Thymus (tissue), 11 donors: ENCODE measurements around the gene TRIM2. TPM values are rescaled to one million over a fixed set of nuclear protein-coding genes. Genes with fewer than 3 reads are reported as not detected.

Experiments
- DNase-seq, 9 donors: peaks; one replicate each; pipeline ENCODE4 v3.0.0-alpha.2; 2013; ENCODE audit warnings: low spot score in 9 of 9, low read depth in 6 of 9, missing footprints in 1 of 9
- H3K27ac ChIP-seq, 2 donors: one replicate each; pipeline ENCODE4 v1.5.1; 2013; ENCODE audit warnings: control low read depth in 1 of 2, low read depth in 1 of 2, low read length in 1 of 2, mild to moderate bottlenecking in 1 of 2, moderate library complexity in 1 of 2
- H3K27me3 ChIP-seq, 2 donors: one replicate each; pipeline ENCODE4 v1.5.1; 2013; ENCODE audit warnings: low read length in 1 of 2; ENCODE audit not compliant: control insufficient read depth in 2 of 2, insufficient read depth in 1 of 2
- H3K36me3 ChIP-seq, 2 donors: one replicate each; pipeline ENCODE4 v1.5.1; 2013; ENCODE audit warnings: low read length in 1 of 2, mild to moderate bottlenecking in 1 of 2, moderate library complexity in 1 of 2; ENCODE audit not compliant: control insufficient read depth in 2 of 2, insufficient read depth in 2 of 2
- H3K4me1 ChIP-seq, 2 donors: one replicate each; pipeline ENCODE4 v1.5.1; 2013; ENCODE audit warnings: low read length in 2 of 2; ENCODE audit not compliant: control insufficient read depth in 2 of 2, insufficient read depth in 2 of 2
- H3K4me3 ChIP-seq, 2 donors: one replicate each; pipeline ENCODE4 v1.5.1; 2013; ENCODE audit warnings: low read length in 2 of 2, control low read depth in 1 of 2, mild to moderate bottlenecking in 1 of 2
- H3K9me3 ChIP-seq, 2 donors: one replicate each; pipeline ENCODE4 v1.5.1; 2013; ENCODE audit warnings: low read length in 1 of 2, mild to moderate bottlenecking in 1 of 2; ENCODE audit not compliant: control insufficient read depth in 2 of 2, insufficient read depth in 1 of 2
- WGBS: extraction: QIAGEN DNeasy Blood & Tissue Kit; methylation state at CpG from one replicate; pipeline ENCODE4 v1.1.7; 2013; 5-methylcytosine and 5-hydroxymethylcytosine counted together
- polyA plus RNA-seq: library from polyadenylated mRNA; stranded (reverse); fragments of 200-250 nt; gene quantifications from one replicate; pipeline ENCODE4 v1.2.3, GENCODE V29; 2013
- total RNA-seq: library from RNA; stranded (reverse); fragments of 120-200 nt; gene quantifications from one replicate; pipeline ENCODE4 v1.2.4, GENCODE V29; 2013
- donor health status: healthy.

TRIM2 gene
- total and polyA plus RNA-seq, 2 donors: 5.0 to 5.3 TPM

DNA sequence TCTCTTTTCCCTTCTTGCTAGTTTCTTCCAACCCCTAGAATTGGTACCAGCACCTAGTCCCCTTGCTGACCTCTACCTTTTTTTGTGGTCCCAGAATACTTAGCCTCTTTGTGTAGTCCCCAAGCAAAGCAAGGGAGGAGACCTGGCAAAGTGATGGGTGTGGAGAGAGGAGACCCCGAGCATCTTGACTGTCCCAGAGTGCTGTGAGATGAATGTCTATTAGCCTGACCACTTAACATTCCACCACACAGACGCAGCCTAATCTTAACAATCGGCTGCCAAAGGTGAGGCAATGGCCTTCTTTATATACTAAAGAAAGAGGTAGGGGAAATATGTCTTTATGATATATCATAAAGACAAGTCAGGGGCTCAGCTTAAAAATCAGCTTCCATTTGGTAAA lies 55.9 kb downstream of the TRIM2 start:
- Histone ChIP-seq H3K4me3 (no peak overlapping the region), H3K9me3 (no peaks in the 10 kb centered on the region), H3K36me3 (no peaks in the 10 kb centered on the region), H3K4me1 (peaks cover 0 to 9% of the 10 kb centered on the region in 2 donors), H3K27ac (no peak overlapping the region), H3K27me3 (peaks cover 0 to 29% of the 10 kb centered on the region in 2 donors)
- 93% methylated on average over 3 of the region's 3 CpGs for WGBS
- no peak for DNase-seq

DNA sequence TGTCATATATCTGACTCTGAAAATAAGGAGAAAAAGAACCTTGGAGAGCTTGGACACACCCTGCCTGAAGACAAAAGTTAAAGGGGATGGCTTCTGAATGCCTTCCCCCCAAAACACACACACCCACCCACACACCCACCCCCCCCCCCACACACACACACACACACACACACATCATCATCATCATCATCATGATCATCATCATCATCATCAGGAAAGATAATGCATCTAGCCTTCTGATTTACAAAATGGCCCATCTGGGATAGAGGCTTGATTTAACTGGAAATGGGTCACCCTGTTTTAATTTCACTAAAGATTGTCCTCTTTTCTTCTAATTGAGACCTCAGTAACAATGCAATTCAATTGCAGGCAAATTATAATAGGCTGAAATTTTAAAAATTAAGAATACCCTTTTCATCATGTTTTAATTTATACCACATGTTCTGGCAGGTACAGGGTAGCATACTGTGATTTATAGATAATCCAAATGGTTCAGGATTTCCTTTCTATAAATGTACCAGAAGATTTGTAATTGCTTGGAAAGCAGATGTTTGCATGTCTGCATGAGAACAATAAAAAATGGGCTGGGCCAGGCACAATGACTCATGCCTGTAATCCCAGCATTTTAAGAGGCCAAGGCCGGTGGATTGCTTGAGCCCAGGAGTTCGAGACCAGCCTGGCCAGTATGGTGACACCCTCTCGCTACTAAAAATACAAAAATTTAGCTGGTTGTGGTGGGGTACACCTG lies 56.5 kb downstream of the TRIM2 start:
- H3K36me3 ChIP-seq: no peaks in the 10 kb centered on the region
- no peaks in the 10 kb centered on the region for H3K9me3 ChIP-seq
- no peak for DNase-seq
- H3K4me3 ChIP-seq: no peak overlapping the region
- H3K27ac ChIP-seq: no peak overlapping the region
- H3K27me3 ChIP-seq: peaks cover 0 to 26% of the 10 kb centered on the region in 2 donors
- WGBS: 95% methylated on average over 3 of the region's 3 CpGs
- peaks cover 0 to 9% of the 10 kb centered on the region in 2 donors for H3K4me1 ChIP-seq

GRCh38 chr4:153261461-153261860 lies 57.2 kb downstream of the TRIM2 start:
- no peak for DNase-seq
- Histone ChIP-seq H3K9me3 (no peaks in the 10 kb centered on the region), H3K4me3 (no peak overlapping the region), H3K4me1 (peaks cover 0 to 9% of the 10 kb centered on the region in 2 donors), H3K27me3 (peaks cover 0 to 26% of the 10 kb centered on the region in 2 donors), H3K36me3 (no peaks in the 10 kb centered on the region), H3K27ac (no peak overlapping the region)
- WGBS: 97% methylated on average over 2 of the region's 2 CpGs

- H3K27me3 ChIP-seq: peaks cover 0 to 23% of the 10 kb centered on the region in 2 donors
- H3K4me1 ChIP-seq: peaks cover 0 to 7% of the 10 kb centered on the region in 2 donors
- no peak for DNase-seq
- no peaks in the 10 kb centered on the region for H3K36me3 ChIP-seq
- no peaks in the 10 kb centered on the region for H3K9me3 ChIP-seq
- no peak overlapping the region for H3K4me3 ChIP-seq
- WGBS: 97% methylated on average over 2 of the region's 2 CpGs
- no peak overlapping the region for H3K27ac ChIP-seq
These were observed 57.7 kb downstream of the TRIM2 start for GRCh38 chr4:153261914-153262313.

DNA sequence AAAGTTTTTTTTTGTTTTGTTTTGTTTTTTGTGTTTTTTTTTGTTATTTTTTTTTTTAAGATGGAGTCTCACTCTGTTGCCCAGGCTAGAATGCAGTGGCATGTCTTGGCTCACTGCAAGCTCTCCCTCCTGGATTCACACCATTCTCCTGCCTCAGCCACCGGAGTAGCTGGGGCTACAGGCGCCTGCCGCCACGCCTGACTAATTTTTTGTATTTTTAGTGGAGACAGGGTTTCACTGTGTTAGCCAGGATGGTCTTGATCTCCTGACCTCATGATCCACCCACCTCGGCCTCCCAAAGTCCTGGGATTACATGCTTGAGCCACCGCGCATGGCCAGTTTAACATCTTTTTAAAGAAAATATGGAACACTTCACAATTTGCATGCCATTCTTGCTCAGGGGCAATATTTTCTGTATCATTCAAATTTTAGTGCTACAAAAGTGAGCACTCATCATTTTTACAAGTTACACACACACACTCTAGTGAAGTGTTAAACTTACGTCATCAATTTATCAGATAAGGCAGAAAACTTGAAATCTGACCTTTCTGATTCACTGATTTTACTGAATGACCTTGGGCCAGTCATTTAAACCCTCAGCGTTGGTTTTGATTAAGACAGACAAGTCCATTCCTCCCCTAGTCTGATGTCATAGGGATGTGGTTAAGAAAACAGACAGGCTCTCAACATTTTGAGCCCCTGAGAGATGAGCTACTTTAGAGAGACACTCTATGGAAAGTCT lies 61.2 kb downstream of the TRIM2 start:
- Histone ChIP-seq H3K4me3 (no peak overlapping the region), H3K4me1 (no peaks in the 10 kb centered on the region), H3K27me3 (no peaks in the 10 kb centered on the region), H3K27ac (no peak overlapping the region), H3K9me3 (no peaks in the 10 kb centered on the region), H3K36me3 (no peaks in the 10 kb centered on the region)
- WGBS: 96% methylated on average over 9 of the region's 9 CpGs
- DNase-seq: no peak

DNA sequence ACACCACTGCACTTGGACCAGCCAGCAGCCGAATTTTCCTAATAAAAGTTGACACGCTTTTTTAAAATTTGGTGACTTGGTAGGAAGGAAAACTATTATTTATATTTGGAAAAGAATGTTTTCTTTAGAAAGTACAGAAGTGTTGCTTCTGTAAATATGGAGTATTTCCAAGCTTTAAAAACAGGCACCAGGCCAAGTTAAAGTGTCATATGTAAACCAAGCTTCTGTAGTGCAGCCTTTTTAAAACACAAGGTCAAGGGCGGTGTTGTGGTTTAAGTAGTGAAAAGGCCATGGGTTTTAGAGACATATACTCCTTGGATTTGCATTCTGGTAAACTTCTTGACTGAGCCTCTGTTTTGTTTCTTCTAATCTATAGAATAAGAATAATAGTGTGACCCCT lies 62.7 kb downstream of the TRIM2 start:
- no peak for DNase-seq
- Histone ChIP-seq H3K4me1 (no peaks in the 10 kb centered on the region), H3K4me3 (no peak overlapping the region), H3K9me3 (no peaks in the 10 kb centered on the region), H3K27ac (no peak overlapping the region), H3K36me3 (no peaks in the 10 kb centered on the region), H3K27me3 (no peaks in the 10 kb centered on the region)
- WGBS: 94% methylated on average over 3 of the region's 3 CpGs

DNA sequence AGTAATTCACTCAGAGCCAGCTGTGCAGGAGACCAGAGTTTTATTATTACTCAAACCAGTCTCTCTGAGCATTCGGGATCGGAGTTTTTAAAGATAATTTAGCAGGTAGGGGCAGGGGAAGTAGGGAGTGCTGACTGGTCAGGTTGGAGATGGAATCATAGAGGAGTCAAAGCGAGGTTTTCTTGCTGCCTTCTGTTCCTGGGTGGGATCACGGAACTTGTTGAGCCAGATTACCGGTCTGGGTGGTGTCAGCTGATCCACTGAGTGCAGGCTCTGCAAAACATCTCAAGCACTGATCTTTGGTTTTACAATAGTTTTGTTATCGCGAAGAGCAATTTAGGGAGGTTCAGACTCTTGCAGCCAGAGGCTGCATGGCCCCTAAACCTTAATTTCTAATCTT lies 63.6 kb downstream of the TRIM2 start:
- DNase-seq: no peak
- Histone ChIP-seq H3K27me3 (no peaks in the 10 kb centered on the region), H3K27ac (no peak overlapping the region), H3K9me3 (no peaks in the 10 kb centered on the region), H3K36me3 (no peaks in the 10 kb centered on the region), H3K4me1 (no peaks in the 10 kb centered on the region), H3K4me3 (no peak overlapping the region)
- 95% methylated on average over 7 of the region's 7 CpGs for WGBS

- 97% methylated on average over 4 of the region's 4 CpGs for WGBS
- Histone ChIP-seq H3K36me3 (no peaks in the 10 kb centered on the region), H3K4me1 (no peaks in the 10 kb centered on the region), H3K27ac (no peak overlapping the region), H3K4me3 (no peak overlapping the region), H3K9me3 (no peaks in the 10 kb centered on the region), H3K27me3 (no peaks in the 10 kb centered on the region)
- DNase-seq: no peak
These were observed 64.1 kb downstream of the TRIM2 start for GRCh38 chr4:153268295-153268694.

GRCh38 chr4:153269218-153269990 lies 65.2 kb downstream of the TRIM2 start:
- 88% methylated on average over 5 of the region's 5 CpGs for WGBS
- H3K9me3 ChIP-seq: no peaks in the 10 kb centered on the region
- H3K4me1 ChIP-seq: no peaks in the 10 kb centered on the region
- no peaks in the 10 kb centered on the region for H3K36me3 ChIP-seq
- H3K4me3 ChIP-seq: no peak overlapping the region
- H3K27ac ChIP-seq: no peak overlapping the region
- H3K27me3 ChIP-seq: no peaks in the 10 kb centered on the region
- DNase-seq: no peak
